Ovary (tissue), 9 donors: Measurements from ENCODE around the gene EXTL1. TPM values are rescaled to one million over a fixed set of nuclear protein-coding genes. Genes with fewer than 3 reads are reported as not detected.

ENCODE experiments used
- DNase-seq, 5 donors: peaks; one replicate each; pipeline ENCODE4 v3.0.0-alpha.2; 2019 to 2020
- H3K27ac ChIP-seq, 2 donors: fragments of 200-600 bp; one replicate each; pipeline versions ENCODE4 v1.5.1 to v1.8.0; 2019 to 2022
- H3K27me3 ChIP-seq: fragments of 200-600 bp; one replicate; pipeline ENCODE4 v1.8.0; 2022
- H3K36me3 ChIP-seq: fragments of 200-600 bp; sonication (generic); one replicate; pipeline ENCODE4 v1.5.1; 2019
- H3K4me1 ChIP-seq: one replicate; pipeline ENCODE4 v1.8.1; 2013; ENCODE audit warnings: mild to moderate bottlenecking, moderate library complexity; ENCODE audit not compliant: insufficient read depth
- H3K4me3 ChIP-seq: fragments of 200-600 bp; sonication (generic); one replicate; pipeline ENCODE4 v1.5.1; 2017
- H3K9me3 ChIP-seq, 2 donors: fragments of 200-600 bp in 1 of 2; sonication (generic) in 1 of 2; one replicate each; pipeline versions ENCODE4 v1.5.1 to v1.8.1; 2013 to 2019; ENCODE audit warnings: mild to moderate bottlenecking in 1 of 2, moderate library complexity in 1 of 2
- CTCF ChIP-seq, 3 donors: fragments of 450-650 bp in 2 of 3; fragments of 200-600 bp in 1 of 3; IDR thresholded peaks; one replicate each; pipeline versions ENCODE4 v1.5.1 to v1.8.0; 2016 to 2022; ENCODE audit warnings: antibody characterized with exemption in 3 of 3, mild to moderate bottlenecking in 1 of 3
- EP300 ChIP-seq: sonication (generic); formaldehyde crosslinking; IDR thresholded peaks from one replicate; pipeline ENCODE4 v1.6.1; 2017; ENCODE audit warnings: antibody characterized with exemption
- POLR2A ChIP-seq: fragments of 450-650 bp; IDR thresholded peaks from one replicate; pipeline ENCODE4 v1.6.1; 2017; ENCODE audit warnings: antibody characterized with exemption, mild to moderate bottlenecking, moderate library complexity
- WGBS, 3 donors: extraction: QIAGEN DNeasy Blood & Tissue Kit in 1 of 3; methylation state at CpG; one replicate each; pipeline versions ENCODE4 v1.1.5 to v1.1.7; 2013 to 2017; 5-methylcytosine and 5-hydroxymethylcytosine counted together
- intact Hi-C, 4 donors: fragments of 100-400 bp; cut with DNase I; formaldehyde crosslinking; loops; one replicate each; pipeline versions ENCODE4 v1.11.0 to v1.15.1; 2022 to 2023
- polyA plus RNA-seq, 2 donors: library from polyadenylated mRNA; stranded (reverse); fragments of 200-250 nt in 1 of 2; fragments of 350-450 nt in 1 of 2; fragmentation: Illumina TruSeq in 1 of 2; extraction: RNeasy Lipid Tissue Mini Kit (QIAGEN cat#74804) in 1 of 2; gene quantifications; one replicate each; pipeline ENCODE4 v1.2.3, GENCODE V29; 2013 to 2014
- total RNA-seq, 7 donors: library from RNA; depleted of rRNA in 2 of 7; stranded (reverse); fragments of >200 nt in 2 of 7; fragmentation: NEBNext Ultra II Directional in 3 of 7; extraction: Animal tissue kit (Norgen Biotek cat#: 25700) in 3 of 7; gene quantifications; one replicate each; pipeline versions ENCODE4 v1.1.0 to v1.2.4, GENCODE V29; 2016 to 2023
- donor health status: DM: no; HTN: no; CAD: no; lungs with moderate emphysema.
- donor health status: DM: no; HTN: no; CAD: no.
- donor health status: Bipolar disorder and iron deficiency.
- donor health status: DM: yes; HTN: yes; CAD: no.
- donor health status: DM: no; HTN: no; CAD: no.
- donor health status: DM: yes; HTN: yes; CAD: no.

The EXTL1 gene
- total and polyA plus RNA-seq, 9 donors = 0.47 to 4.5 (median 2.8) TPM

GRCh38 chr1:26020330-26020768, 1.2 kb upstream of the EXTL1 start:
- H3K4me3 ChIP-seq = no peak overlapping the region
- no peaks in the 10 kb centered on the region for H3K9me3 ChIP-seq
- H3K4me1 ChIP-seq = peaks cover 26% of the 10 kb centered on the region
- intact Hi-C loops = no loop called here
- H3K27me3 ChIP-seq = no peaks in the 10 kb centered on the region
- peak overlapping the region in 1 of 2 donors; percentile 59 for H3K27ac ChIP-seq
- no peaks in the 10 kb centered on the region for H3K36me3 ChIP-seq
- WGBS, 3 donors = 15 to 21% (median 16%) methylated on average over 6 of the region's 6 CpGs
- DNase-seq = peak; percentile 45 to 65 (median 52)
- no peak for TF ChIP-seq CTCF (IDR thresholded peaks at IDR 0.05)
- TF ChIP-seq EP300 = no peak

GRCh38 chr1:26020941-26021646, 481 bp upstream of the EXTL1 start:
- Histone ChIP-seq H3K9me3 (no peaks in the 10 kb centered on the region), H3K4me1 (peaks cover 26% of the 10 kb centered on the region), H3K27me3 (no peaks in the 10 kb centered on the region), H3K4me3 (no peak overlapping the region), H3K36me3 (no peaks in the 10 kb centered on the region), H3K27ac (peak overlapping the region in 1 of 2 donors; percentile 59)
- intact Hi-C loops = no loop called here
- TF ChIP-seq EP300 (no peak), CTCF (IDR thresholded peaks at IDR 0.05) (no peak), POLR2A (no peak)
- DNase-seq = no peak
- 50 to 59% (median 52%) methylated on average over 6 of the region's 6 CpGs for WGBS, 3 donors

GRCh38 chr1:26022404-26022779, 817 bp downstream of the EXTL1 start:
- Histone ChIP-seq H3K27me3 (no peaks in the 10 kb centered on the region), H3K4me3 (no peak overlapping the region), H3K36me3 (no peaks in the 10 kb centered on the region), H3K27ac (peak overlapping the region in 1 of 2 donors; percentile 59), H3K9me3 (no peaks in the 10 kb centered on the region), H3K4me1 (peaks cover 26% of the 10 kb centered on the region)
- DNase-seq = no peak
- intact Hi-C loops = no loop called here
- no peak for TF ChIP-seq EP300
- TF ChIP-seq POLR2A = no peak
- TF ChIP-seq CTCF (IDR thresholded peaks at IDR 0.05) = no peak
- WGBS, 3 donors = 36 to 55% (median 42%) methylated on average over 7 to 8 of the region's 8 CpGs

GRCh38 chr1:26023009-26023408, 1.4 kb downstream of the EXTL1 start:
- TF ChIP-seq POLR2A (no peak), CTCF (IDR thresholded peaks at IDR 0.05) (no peak), EP300 (no peak)
- DNase-seq = no peak
- Histone ChIP-seq H3K27ac (no peak overlapping the region), H3K27me3 (no peaks in the 10 kb centered on the region), H3K4me3 (no peak overlapping the region), H3K9me3 (no peaks in the 10 kb centered on the region), H3K4me1 (peaks cover 24% of the 10 kb centered on the region), H3K36me3 (no peaks in the 10 kb centered on the region)
- intact Hi-C loops = no loop called here
- 59 to 77% (median 66%) methylated on average over 13 of the region's 13 CpGs for WGBS, 3 donors
